ENCODE data around the gene YKT6.

Gene YKT6

GRCh38 chr7:44218418-44219201 is 17.8 kb downstream of the YKT6 start:
- DNase-seq (ENCODE audit: low spot score), result no peak

- DNase-seq (ENCODE audit: low spot score), result no peak
Observed at GRCh38 chr7:44219371-44220045, 18.7 kb downstream of the YKT6 start.

- no peak for DNase-seq (ENCODE audit: low spot score)
Observed at GRCh38 chr7:44220046-44220357, 19.2 kb downstream of the YKT6 start.

DNA sequence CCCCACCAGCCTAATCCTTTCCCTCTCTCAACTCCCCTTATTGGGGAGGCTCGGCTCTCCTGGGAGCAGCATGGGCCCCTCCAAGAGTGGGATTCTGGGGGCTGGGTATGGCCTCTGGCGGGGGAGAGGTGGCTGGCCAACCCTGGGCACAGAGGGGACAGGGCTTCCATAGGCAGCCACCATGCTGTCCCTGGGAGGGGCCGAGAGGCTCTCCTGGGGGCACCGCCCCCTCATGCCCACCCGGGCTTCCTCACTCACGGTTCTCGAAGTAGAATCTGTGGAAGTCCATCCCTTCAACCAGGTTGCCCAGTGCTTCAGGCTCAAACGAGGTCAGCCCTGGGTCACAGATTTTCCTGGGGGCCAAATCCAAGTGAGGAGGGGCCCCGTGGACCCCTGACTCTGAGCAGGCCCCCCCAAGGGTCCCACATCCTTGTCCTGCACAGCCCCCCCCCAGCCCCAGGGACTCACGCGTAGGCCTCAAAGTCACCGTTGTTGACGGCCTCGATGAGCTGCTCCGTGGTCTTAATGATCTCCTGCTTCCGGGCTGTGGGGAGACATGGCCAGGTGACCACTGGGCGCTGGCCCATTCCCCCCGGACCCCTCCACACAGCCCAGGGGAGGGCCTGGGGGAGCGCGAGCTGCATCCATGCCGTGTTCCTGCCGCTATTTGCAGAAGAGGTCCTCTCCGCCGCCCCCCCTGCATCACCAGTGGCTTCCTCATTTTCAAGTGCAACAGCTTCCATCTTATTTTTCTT is 19.8 kb downstream of the YKT6 start:
- DNase-seq (ENCODE audit: low spot score), result no peak

- no peak for DNase-seq (ENCODE audit: low spot score)
Observed at GRCh38 chr7:44221231-44221791, 20.5 kb downstream of the YKT6 start.

- DNase-seq (ENCODE audit: low spot score), result no peak
Observed at GRCh38 chr7:44222074-44222473, 21.3 kb downstream of the YKT6 start.

- DNase-seq (ENCODE audit: low spot score), result no peak
Observed at GRCh38 chr7:44222776-44223261, 22.0 kb downstream of the YKT6 start.

DNA sequence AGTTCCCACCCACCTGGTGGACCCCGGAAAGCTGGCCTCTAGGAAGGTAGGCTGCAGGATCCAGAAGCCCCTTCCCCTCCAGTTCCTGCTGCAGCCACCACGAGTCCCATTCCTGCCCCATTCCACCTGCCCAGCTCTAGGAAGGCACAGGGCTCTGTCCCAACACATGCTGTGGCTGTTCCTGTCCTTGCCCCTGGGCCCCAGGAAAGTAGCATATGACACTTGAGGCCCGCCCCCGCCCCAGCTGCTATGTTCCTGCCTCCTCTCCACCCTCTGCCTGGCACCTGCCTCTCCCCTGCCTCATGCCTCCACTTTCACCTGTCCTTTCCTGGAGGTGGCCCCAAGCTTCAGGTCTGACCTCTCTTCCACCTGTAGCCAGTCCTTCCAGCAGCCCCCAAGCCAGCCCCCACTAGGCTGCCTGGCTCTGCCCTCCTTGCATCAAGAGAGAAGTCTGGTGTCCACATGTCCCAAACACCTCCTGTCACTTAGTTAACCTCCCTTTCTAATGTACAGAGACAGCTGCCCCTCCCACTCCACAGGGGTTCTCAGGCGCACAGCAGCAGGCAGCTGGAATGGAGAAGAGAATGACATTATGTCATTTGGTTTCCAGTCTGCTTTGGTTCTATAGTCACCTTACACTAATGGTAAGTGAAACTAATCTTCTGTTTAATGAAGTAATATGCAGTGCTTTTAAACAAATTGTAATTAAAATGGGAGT is 22.7 kb downstream of the YKT6 start:
- no peak for DNase-seq (ENCODE audit: low spot score)

GRCh38 chr7:44224080-44224973 is 23.5 kb downstream of the YKT6 start:
- no peak for DNase-seq (ENCODE audit: low spot score)

DNA sequence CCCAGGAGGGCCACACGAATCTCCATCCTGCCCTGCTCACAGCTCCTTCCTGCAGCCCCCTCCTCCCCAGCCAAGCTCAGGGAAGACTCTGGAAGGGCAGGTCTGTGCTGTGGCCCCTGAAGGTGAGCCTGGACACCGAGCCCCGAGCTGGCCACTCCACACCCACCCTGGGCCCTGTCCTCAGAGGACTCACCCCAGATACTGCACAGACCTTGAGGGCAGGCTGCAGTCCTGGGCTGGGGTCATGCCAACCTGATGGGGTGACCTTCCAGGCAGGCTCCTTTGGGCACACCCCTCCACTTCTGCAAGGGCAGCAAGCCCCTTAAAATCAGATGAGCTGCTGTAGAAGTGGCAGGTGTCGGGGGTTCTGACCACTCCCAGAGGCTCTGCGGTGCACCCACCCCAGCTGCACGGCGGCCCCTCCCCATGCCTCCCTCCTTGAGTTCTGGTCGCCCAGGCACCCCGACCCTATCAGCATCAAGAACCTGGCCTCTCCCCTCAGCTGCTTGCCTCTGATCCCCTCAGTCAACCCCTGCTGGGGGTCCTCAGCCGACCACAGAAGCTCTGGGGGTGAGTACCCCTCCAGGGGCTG is 24.3 kb downstream of the YKT6 start:
- DNase-seq (ENCODE audit: low spot score), result no peak

DNA sequence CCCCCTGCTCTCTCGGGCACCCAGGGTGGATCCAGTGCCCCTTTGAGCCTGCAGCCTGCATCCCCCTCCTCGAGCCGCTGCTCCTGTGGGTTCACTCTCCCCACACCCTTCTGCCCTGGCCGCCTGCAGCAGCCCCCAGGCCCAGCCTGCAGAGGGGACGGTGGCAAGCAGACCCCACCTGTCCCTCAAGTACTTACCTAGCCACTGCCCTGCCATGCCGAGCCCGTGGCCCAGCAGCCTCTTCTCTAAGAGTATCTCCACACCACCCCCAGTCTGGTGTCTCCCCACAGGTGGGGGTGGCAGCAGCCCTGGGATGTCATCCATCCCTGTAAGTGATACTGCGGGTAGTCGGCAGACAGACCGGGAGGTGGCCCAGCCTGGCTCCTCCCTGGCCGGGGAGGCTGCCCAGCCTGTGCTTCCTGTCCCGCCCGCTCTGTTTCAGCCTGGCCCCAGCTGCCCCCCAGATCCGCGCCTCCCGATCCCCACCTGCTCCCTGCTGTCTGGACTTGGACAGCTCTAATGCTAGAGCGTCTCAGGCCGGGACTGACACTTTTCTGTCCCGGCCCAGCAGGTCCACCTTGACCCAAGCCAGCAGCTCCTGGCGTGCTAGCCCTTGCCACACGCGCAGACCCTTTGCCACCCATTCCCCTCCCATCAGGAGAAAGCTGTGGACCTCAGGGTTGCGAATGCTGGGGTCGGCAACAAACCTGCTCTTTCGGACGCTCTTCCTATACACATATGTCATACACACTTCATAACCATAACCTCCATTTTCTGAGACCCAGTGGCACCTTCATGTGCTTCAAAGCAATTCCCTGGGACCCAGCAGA is 25.0 kb downstream of the YKT6 start:
- no peak for DNase-seq (ENCODE audit: low spot score)

DNA sequence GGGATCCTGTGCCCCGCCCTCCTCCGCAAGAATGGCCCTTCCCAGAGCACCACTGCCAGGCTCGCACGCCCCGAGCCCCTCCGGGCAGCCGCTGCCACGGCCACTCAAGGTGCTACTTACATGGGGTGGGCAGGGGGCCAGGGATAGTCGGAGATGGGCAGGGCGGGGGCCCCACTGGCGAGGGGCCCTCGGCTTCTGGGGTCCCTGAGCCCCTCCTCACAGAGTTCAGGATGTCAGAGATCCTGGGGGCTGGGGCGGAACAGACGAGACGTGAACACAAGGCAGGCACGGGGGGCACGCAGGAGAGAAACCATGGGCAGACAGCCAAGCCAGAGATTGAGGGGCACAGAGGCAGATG is 25.6 kb downstream of the YKT6 start:
- no peak for DNase-seq (ENCODE audit: low spot score)

GRCh38 chr7:44227911-44228310 is 27.1 kb downstream of the YKT6 start:
- no peak for DNase-seq (ENCODE audit: low spot score)

GRCh38 chr7:44228571-44229350 is 28.0 kb downstream of the YKT6 start:
- DNase-seq (ENCODE audit: low spot score), result no peak

- DNase-seq (ENCODE audit: low spot score), result no peak
Observed at GRCh38 chr7:44229546-44230105, 28.8 kb downstream of the YKT6 start.

GRCh38 chr7:44230286-44230685 is 29.5 kb downstream of the YKT6 start:
- DNase-seq (ENCODE audit: low spot score), result no peak

DNA sequence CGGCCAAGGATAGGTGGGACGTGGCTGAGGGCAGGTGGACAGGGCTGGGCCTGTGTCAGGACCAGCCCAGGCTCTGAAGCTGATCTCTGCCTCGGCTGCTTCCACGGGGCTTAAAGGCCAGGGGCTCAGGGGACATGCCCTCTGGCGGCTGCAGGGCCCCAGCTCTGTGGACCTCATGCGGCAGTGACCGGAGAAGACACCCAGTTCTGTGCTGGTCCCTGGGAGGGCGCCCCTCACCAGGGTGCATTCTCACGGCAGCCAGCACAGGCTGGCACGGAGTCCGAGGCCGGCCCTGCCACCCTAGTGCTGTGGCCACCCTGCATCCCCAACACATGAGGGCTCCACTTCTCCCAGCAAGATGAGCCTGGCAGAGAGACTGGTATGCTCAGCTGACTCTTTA is 30.3 kb downstream of the YKT6 start:
- no peak for DNase-seq (ENCODE audit: low spot score)

DNA sequence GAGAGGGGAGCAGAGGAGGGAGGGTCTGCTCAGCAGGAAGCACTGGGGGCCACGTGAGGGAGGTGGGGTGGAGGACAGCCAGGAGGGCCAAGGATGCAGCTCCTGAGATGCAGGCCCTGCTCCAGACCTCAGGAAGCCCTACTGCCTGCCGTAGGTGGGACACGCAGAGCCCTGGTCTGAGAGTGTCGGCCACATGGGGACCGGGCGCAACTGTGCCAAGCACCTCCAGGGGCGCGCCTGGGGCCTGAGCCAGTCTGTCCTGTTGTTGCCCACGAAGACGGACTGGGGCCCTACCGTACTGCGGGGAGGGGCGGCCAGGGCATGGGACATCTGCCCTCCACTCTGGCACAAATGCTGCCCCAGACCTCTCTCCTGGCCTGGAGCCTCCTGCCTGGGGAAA is 31.6 kb downstream of the YKT6 start:
- DNase-seq (ENCODE audit: low spot score), result no peak
